ENCODE data around the gene STAT3.
A peak's percentile ranks its signal among the peaks of the same experiment; 100 is the strongest.

- TF ChIP-seq CTCF (IDR thresholded peaks at IDR 0.05) (peak; percentile 11; the same call in 1 of the 2 replicates), ZFX (IDR thresholded peaks at IDR 0.05; ENCODE audit: borderline replicate concordance) (no peak)
Observed at GRCh38 chr17:42388381-42389134, at the start of gene STAT3.

All from 22Rv1 (cell line).